KBM-7 (cell line): ENCODE results near the gene HSP90AA1.
"Not testable (repeated sequence)": the region's sequence is repeated elsewhere in the genome, so short reads cannot be mapped to it uniquely, and the experiment has no call there.

Experiments used
- DNase-seq: peaks from one replicate; pipeline ENCODE4 v3.0.0-alpha.2; 2015
- in situ Hi-C: fragments of 300-500 bp; cut with MboI; formaldehyde crosslinking; loops from 2 replicates; pipeline ENCODE4 v1.14.3; 2020; ENCODE audit warnings: low sequenced_read_pairs, low pct_unique_long_range_greater_than_20kb, mixed read lengths

The HSP90AA1 gene

DNA sequence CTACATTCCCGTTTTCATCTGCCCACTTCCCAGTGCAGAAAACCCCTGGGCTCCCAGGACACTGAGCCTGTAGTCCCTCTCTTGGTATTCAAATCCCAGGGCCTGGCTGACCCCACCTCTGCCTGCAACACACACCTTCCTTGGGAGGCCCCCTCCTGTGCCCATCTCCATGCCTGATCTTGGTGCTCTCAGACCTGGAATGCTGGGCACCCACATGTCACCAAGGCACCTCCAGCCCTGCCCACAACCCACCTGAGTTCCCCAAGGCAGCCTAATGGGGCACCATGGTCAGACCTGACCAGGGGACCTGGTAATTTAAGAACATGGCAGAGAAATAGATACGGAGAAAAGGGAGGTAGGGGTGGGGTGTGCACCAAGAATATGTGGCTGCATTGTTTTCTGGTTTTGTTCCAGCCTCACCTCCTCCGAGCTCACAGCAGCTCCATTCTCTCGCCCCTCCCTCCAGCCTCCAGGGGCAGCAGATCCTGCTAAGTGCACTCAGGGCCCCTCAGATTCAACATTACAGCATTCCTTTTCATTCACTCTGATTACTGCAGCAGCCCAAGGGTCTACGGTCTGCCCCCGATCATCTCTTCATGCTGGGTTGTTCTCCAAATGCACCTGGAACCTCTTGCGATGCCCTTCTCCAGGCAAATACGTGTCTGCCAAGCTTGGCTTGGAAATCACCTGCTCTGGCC, 9.2 kb upstream of the HSP90AA1 start:
- no peak for DNase-seq
- in situ Hi-C loops, result no loop called here

DNA sequence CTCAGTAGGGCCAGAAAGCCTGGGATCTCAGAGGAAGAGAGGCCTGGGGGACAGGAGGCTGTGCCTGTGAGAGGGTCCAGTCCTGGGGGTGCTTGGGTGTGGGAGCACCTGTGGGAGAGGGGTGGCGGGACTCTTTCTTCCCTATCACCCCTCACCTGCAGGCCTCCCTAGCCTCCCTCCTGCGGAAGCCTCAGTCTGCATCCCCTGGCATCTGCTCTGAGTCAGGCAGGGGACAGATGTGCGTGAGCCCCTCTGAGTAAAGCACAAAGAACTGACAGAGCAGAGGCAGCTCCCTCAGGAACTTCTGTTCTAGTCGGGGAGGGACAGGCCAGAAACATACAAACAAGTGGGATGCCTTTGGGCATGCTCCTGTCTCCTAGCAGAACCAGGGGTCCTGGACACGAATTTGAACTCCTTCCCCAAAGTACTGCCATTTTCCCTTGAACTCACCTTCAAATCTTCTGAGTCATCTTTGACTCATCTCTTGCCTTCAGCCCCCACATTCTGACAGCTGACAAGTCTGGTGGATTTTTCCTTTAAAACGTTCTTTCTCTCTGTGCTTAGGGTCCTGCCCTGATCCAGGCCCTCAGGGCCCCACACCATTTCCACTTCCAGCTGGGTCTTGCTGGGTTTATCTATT, 8.5 kb upstream of the HSP90AA1 start:
- in situ Hi-C loops, result no loop called here
- no peak for DNase-seq

DNA sequence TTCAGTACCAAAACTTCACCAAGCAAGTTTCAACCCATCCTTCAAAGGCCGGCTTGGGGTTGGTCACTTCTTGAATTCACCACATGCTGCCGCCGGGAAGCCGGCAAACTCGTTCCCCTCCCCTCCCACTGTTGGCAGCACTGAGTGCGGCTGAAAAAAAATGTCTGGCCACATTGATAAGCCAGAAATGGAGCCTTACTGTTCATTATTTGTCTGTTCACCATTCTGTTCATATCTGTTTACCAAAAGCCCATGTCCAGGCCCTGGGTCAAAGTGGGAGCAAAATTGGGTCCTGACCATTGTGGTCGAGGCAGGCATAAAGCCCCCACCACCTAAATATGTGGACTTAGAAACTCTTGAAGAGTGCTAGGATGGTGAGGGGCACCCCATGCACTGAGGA, 7.3 kb upstream of the HSP90AA1 start:
- in situ Hi-C loops, result no loop called here
- DNase-seq, result no peak

DNA sequence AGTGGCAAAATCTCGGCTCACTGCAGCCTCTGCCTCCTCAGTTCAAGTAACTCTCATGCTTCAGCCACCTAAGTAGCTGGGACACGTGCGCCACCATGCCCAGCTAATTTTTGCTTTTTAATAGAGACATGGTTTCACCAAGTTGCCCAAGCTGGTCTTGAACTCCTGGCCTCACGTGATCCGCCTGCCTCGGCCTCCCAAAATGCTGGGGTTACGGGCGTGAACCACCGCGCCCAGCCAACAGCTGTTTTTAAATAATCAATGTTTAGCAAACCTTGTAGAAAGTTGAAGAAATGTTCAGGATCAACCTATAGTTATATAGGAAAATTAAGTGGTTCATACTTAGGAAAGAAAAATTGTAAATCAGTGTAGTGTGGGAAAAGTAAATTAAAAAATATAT, 6.0 kb upstream of the HSP90AA1 start:
- in situ Hi-C loops, result no loop called here
- DNase-seq, result no peak

DNA sequence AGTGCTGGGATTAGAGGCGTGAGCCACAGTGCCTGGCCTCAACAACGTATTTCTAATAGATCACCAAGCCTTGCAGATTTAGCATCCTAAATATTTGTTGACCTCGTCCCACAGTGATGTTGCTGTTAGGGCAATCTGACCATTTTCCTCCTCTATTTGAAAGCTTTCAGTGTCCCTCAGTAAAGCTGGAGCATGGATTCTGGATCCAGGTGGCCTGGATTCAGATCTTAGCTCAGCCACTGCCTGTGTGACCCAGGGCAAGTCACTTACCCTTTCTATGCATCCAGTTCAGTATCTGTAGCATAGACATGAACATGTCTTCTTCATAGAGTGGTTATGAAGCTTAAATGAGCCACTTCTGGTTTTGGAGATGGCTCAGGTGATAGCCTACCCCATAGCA, 3.9 kb upstream of the HSP90AA1 start:
- in situ Hi-C loops, result no loop called here
- DNase-seq, result no peak

DNA sequence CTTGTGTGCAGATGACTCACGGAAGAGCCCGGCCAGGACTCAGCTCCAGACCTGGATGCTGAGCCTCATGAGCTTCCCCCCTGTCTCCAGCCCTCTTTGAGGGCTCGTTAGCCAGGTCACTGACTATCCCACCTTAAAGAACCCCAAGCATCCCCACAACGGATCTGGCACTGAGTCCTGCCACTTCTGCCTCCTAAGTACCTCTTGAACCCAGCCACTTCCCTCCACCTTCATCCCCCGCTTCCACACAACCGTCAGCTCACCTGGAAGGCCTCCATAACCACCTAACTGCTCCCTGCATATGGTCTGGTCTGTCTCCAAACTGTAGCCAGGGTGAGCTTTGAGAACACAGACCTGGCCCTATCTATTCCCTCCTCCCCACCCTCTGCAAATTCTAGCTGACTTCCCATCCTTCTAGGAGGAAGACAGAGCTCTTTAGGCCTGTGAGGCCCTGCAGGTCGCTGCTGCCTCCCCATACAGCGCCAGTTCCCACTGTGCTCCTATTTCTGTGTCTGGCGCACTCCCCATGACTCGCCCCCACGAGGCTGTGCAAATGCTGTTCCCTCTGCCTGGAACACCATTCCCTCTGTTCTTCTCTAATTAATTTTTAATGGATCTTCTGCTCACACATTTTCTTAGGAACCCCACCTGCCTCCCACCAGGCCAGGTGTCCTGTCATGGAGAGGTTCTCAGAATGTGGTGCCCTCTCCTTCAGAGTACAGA, 2.9 kb upstream of the HSP90AA1 start:
- DNase-seq, result no peak
- in situ Hi-C loops, result no loop called here

DNA sequence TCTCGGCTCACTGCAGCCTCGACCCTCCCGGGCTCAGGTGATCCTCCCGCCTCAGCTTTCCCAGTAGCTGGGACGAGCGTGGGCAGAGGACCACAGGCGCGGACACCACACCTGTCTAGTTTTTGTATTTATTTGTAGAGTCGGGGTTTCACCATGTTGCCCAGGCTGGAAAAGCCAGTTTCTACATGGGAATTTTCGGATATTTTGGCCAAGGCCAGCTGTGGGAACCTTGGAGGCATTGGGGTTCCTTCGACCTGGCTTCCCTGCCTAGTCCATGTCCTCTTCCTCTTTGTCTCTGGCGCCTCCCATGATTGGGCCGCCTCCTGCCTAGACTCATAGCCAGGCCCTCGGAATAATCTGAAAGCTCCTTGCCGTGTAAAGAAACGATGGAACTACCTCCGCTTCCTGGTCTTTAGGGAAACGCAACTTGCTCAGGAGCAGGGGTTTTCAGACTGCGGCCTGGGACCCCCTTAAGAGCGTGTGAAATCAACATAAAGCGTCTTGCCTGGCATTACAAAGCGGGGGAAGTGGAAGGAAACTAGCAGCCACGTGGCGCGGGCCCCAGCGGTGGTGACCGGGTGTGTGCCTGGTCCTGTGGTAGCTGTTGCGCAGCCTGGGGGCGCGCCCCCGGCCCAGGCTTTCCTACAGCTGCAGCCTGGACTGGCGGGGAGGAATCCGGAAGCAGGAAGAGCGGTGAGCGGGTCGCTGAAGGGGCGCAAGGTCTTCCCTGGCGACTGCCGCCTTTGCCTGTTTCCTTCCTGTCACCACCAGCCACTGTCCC, 1.4 kb upstream of the HSP90AA1 start:
- in situ Hi-C loops, result no loop called here
- peak; percentile 89 for DNase-seq

DNA sequence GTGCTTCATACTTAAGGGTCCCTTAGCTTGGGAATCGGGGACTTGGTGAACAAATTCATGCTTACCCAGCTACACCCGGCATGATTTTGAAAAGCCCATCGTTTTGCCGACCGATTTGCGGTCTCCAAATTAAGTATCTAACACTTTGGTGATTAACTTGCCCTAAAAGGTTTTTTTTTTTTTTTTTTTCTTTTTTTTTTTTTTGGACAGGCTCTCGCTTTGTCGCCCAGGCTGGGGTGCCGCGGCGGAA, 843 bp upstream of the HSP90AA1 start:
- no peak for DNase-seq
- in situ Hi-C loops, result no loop called here

DNA sequence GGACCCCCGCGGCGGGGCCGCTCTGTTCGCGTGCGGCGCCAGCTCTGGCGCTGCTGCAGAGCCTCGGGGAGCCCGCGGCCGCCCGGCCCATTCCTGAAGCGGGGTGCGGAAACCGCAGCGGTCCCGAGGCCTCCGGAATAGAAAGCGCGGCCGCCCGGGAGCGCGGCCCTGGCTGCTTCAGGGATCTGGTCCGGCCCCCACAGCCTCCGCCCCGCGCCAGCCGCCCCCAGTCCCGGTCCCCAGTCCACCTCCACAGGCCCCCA, 204 bp downstream of the HSP90AA1 start:
- in situ Hi-C loops, result no loop called here
- no peak for DNase-seq

DNA sequence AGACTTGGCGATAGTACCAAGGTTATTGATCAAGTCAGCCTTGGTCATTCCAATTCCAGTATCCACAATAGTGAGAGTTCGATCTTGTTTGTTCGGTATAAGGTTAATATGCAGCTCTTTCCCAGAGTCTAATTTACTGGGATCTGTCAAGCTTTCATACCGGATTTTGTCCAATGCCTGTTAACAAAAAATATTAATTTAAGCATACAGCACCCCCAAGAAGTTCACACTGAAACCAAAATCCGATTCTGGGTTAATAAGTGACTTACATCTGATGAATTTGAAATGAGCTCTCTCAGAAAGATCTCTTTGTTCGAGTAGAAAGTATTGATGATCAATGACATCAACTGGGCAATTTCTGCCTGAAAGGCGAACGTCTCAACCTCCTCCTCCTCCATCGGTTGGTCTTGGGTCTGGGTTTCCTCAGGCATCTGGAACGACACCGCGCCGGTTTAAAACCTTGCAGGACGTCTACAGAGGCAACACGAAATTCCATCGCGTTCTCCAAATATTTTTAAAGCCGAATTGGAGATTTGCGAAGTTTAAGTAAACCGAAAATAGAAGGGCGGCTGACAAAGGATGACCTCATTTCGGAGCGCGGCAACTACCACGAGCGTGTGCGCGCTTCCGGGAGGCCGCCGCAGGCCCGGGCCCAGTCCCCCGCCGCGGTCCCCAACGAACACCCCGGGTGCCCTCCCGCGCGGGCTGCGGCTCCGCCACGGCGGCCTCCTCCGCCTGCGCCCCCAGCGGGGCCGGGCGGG, 716 bp downstream of the HSP90AA1 start:
- DNase-seq, result peak; percentile 47

DNA sequence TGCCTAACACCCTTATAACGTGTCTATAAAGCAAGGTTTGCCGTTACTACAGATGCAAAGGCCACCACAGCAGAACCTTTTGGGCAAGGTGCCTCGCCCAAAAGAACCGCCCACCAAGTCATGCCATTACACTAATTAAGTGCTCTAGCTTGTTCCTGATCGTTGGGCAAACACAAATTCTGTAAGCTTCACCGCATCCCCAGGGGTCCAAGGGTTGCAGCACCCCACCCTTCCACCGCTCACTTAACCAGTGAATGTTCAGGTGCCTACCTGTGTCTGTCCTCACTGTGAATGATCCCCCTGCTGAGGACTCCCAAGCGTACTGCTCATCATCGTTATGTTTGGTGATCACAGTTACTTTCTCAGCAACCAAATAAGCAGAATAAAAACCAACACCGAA, 1.4 kb downstream of the HSP90AA1 start:
- no peak for DNase-seq
- in situ Hi-C loops, result no loop called here

More for the DNA sequence above, 716 bp downstream of the HSP90AA1 start:
- in situ Hi-C loops, result no loop called here

DNA sequence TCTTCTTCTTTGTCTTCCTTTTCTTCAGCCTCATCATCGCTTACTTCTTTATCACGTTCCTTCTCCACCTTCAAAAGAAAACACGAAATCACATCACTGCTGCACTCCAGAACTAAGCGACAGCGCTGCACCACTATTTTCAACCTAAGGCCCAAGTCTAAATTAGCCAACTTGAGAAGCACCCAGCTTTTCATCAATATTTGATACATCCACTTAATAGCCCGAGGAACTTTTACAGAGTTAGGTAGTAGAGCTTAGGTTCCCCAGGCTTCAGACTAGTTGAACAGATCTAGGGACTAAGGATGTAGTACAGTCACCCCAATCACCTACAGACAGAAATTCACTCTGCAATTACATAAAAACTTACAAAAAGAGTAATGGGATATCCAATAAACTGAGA, 1.9 kb downstream of the HSP90AA1 start:
- no peak for DNase-seq
- in situ Hi-C loops, result no loop called here

DNA sequence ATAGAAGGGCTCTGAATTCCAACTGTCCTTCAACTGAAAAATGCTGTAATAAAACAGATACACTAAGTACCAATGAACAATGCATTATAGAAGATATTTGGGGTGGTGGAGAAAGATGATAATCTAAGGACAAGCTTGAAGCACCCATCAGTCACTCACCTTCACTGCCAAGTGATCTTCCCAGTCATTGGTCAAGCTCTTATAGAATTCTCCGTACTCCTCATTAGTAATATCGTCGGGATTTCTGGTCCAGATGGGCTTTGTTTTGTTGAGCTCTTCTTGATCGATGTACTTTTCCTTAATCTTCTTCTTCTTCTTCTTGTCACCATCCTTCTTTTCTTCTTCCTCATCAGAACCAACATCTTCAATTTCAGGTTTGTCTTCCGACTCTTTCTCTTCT, 2.3 kb downstream of the HSP90AA1 start:
- DNase-seq, in situ Hi-C loops: not testable (repeated sequence)

DNA sequence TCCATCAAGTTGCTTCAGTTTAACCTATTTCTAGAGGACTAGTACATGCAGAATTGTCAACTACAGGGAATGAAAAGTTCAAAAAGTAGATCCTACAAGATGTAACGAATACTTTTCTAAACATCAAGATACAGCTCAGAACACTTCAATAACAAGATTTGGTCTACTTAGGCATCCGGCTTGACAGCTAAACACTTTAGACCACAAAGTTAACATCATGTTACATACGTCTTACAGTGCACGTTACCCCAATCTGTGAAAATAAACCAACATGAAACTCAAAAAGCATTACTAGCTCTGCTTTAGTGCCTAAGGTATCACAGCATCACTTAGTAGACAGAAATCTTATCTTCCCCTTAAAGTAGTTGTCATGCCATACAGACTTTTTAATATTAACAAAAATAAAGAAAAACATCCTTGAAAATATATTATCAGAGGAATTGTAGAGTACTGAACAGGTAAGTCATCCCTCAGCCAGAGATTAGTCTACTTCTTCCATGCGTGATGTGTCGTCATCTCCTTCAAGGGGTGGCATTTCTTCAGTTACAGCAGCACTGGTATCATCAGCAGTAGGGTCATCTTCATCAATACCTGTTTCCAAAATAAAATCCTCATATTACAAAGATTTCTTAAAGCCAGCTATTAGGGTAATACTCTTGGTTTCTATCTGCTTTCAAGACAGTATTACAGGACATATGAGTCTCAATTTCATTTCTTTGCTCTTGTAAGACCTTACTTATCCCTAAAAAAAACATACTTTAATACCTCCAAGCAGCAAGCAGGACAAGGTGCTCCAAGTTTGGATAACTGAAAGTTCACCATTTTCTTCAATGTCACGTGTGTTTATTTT, 5.4 kb downstream of the HSP90AA1 start:
- in situ Hi-C loops, result no loop called here
- no peak for DNase-seq

DNA sequence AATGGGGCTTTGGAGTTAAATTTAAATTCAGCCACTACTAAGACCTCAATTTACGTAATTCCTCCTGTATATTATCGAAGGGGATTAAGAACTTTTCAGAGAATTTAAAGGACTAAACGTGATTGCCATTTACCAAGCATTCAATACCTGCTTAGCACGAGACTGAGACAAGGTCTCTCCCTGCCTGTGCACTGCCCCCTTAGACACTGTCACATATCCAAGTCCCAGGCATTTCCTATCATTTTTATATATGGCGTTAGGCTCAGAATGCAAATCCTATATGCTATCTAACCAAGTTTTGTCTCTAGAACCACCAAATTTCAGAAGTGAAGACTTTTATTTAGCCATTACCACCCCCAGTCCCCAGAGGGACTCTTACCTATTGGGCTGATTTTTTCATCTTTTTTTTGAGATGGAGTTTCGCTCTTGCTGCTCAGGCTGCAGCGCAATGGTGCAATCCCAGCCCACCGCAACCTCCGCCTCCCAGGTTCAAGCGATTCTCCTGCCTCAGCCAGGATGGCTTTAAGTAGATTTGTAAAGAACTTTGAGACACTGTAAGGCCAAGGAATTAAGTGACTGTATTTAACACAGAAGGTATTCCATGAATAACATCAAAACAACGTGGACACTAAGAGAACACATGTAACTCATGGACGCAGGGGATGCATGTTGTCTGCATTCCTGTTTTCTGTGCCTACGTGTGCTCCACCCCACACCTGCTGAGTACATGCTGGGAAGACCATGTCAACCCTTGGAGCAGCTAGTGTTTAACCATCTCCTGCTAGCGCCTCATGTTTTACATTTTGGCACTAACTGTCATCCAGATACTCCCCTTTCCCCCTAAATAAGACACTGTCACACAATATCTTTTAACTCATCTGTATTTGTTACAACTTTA, 6.4 kb downstream of the HSP90AA1 start:
- in situ Hi-C loops, result no loop called here
- no peak for DNase-seq

DNA sequence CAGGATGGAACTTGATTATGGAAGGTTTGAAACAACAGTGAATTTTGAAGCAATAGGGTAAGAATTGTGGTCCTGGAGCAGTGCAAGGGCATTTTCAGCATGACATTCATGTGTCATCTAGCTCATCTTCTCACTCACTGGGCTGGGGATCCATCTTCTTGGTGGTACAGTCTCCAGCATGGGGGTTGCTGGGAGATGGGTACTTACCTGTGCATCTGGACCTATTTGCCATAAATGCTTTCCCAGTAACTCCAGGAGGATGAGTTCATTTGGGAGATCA, 7.2 kb downstream of the HSP90AA1 start:
- in situ Hi-C loops, result no loop called here
- no peak for DNase-seq

DNA sequence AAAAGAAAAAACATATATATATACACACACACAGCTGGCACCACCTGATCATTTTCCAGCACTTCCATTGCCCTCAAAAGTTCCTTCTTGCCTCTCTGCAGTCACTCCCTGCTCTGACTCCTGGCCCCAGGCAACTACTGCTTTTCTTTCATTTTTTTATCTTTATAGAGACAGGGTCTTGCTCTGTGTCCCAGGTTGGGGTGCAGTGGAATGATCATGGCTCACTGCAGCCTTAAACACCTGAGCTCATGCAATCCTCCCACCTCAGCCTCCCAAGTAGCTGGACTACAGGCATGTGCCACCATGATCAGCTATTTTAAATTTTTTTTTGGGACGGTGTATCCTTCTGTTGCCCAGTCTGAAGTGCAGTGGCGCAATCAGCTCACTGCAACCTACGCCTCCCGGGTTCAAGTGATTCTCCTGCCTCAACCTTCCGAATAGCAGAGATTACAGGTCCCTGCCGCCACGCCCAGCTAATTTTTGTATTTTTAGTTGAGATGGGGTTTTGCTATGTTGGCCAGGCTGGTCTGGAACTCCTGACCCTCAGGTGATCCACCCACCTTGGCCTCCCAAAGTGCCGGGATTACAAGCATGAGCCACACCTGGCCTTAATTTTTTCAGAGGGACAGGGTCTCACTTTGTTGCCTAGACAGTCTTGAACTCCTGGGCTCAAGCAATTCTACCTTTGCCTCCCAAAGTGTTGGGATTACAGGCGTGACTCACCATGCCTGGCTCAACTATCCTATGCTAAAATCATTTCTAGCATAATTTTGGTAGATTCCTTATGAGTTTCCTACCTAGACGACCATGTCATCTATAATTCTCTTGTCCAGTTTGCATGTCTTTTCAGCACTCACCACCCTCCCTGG, 7.8 kb downstream of the HSP90AA1 start:
- no peak for DNase-seq
- in situ Hi-C loops, result no loop called here
